HG02798 (cell line): Measurements from ENCODE around the gene AP2A2.
"Not testable (repeated sequence)": the region's sequence is repeated elsewhere in the genome, so short reads cannot be mapped to it uniquely, and the experiment has no call there.

ENCODE experiments used
- ATAC-seq: cut with Tn5 transposase; IDR thresholded peaks from one replicate; pipeline ENCODE4 v1.9.1; 2021; ENCODE audit warnings: mild to moderate bottlenecking; ENCODE audit not compliant: unreplicated experiment, poor library complexity

The AP2A2 gene

DNA sequence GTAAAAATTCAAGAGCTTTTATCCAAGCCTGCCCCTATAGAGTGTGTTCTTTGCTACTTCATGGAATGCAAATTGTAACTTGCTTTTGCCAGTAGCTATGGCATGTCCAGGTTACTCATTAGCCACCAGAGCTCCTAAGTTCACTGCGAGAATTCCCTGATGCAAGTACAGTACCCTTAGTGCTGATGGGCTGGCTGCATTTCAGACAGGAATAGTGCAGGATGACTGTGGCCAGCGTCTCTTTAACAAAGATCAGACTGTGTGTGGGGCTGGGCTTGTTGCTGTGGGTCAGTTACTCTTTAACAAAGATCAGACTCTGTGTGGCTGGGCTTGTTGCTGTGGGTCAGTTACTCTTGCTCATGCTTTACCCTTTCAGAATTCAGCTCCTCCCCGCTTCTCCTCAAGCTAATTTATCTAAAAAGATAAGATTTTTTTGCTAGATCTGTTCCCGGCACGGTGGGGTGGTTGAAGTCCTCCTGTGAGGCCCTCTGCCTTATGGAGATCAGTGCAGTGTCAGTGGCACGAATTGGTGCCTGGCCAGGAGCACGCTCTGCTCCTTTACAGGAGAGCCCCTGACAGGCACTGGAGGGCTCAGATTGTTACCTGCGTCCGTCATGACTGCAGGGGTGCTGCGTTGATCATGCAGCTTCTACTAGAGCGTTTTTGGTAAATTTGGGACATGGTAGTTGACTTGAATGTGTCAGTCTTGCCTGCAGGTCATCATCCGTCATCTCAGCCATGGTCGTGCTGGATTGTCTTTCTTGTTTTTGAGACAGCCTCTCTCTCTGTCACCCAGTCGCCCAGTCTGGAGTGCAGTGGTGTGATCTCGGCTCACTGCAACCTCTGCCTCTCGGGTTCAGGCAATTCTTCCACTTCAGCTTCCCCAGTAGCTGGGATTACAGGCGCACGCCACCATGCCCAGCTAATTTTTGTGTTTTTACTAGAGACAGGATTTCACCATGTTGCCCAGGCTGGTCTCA is 27.0 kb downstream of the AP2A2 start:
- no peak for ATAC-seq

DNA sequence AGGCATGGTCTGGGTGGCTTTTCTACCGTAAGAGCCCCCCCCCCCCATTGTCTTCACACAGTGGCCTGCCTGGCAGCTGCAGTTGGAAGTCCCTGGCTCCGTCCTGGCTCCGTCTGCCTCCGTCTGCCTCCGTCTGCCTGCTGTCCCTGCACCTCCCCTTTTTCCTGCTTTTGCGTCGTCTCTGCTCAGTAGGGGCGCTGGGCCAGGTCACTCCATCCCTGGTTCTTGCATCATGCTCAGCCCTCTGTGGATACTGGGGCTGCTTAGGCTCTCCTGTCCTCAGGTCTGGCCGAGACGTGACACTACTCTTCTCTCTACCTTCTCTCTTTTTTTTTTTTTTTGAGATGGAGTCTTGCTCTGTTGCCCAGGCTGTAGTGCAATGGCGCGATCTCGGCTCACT is 27.8 kb downstream of the AP2A2 start:
- ATAC-seq: no peak

DNA sequence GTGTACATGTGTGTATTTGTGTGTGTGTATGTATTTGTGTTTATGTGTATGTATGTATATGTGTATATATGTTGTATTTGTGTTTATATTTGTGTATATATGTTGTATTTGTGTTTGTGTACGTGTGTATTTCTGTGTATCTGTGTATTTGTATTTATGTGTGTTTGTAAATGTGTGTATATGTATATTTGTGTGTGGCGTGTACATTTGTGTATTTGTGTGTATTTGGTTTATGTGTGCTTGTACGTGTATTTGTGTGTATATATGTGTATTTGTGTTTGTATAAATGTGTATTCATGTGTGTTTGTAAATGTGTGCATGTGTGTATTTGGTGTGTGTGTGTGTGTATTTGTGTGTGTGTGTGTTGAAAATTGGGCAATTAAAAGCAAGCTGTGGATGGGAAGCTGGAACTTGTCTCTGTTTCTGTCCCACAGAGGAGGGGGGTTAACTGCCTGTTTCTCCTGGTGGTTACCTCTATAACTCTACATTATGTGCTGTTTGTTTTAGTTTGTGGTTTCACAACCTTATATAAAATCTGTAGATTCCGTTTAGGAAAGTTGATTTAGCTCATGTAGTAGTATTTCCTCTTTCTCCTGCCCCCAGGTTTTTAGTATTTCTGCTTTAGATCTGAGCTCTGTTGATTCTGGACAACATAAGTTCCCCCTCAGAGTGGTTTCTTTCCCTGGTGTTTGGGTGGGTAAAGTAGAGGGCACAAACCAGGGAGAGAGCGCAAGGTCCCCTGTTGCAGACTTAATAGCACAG is 28.9 kb downstream of the AP2A2 start:
- ATAC-seq: no peak

DNA sequence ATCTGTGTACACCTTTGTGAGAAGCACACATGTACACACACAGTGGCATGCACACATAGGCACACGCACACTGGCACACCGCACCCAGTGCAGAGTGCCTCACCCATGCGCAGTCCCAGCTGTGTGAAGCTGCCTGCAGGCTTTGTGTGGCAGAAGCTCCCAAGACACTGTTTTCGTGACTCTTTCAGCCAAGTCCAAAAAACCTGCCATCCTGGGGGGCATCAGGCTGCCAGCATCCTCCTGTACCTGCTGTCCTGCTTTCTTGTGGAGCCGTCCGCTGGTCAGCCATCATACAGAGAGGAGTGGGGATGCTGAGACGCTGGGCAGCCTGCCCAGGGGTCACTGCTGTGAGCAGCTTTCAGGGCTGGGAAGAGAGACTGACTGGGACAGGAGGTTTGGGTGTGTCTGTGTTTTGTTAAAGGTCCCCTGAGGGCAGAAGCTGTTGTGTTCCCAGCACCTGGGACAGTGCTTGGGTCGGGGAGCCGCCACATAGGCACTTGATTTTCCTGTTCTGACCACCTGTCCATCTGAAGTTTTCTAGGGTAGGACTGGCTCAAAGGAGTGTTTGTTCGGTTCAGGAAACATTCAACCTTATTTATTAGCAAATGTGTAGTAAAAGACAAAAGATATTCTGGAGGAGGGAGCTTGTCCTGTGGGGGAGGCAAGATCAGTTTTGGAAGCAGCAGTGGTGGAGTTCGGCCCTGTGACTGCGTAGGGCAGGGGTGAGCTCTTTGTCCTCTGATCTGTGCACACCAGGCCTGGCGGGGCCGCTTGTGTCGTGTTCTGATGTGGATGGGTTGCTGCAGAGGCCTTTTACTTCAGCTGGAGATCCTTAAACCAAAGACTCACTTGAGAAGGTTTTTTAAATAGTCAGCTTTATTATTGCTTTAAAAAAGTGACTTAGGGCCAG is 29.7 kb downstream of the AP2A2 start:
- no peak for ATAC-seq

DNA sequence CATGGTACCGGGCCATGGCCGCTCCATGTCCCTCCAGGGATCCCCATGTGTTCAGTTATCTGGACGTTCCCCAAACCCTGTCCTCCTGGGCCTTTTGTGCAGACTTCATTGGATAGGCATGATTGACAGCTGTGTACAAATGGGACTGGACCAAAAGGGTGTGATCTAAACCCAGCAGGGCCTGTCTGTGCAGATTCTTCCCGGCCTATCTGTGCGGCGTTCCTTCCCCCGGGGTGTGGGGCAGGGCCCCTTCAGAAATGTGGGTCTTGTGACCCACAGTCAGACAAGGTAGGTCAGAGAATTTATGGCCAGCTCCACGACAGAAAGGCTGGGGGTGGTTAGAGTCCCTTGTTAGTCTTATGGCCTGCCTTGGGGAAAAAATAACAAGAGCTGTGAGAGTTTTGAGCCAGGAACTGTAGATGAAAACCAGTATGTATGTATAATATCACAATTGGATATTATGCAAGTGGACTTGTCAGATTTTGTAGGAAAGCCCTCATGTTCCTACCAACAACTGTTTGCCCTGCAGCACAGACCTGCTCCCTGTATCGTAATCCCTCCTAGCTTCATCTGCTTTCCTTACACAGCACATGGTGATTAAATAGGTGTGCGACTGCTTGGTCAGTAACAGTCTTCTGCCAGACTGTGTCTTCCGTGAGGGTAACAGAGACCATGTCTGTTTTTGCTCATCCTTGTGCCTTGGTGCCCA is 31.7 kb downstream of the AP2A2 start:
- no peak for ATAC-seq

GRCh38 chr11:958101-958500 is 32.4 kb downstream of the AP2A2 start:
- ATAC-seq: no peak

DNA sequence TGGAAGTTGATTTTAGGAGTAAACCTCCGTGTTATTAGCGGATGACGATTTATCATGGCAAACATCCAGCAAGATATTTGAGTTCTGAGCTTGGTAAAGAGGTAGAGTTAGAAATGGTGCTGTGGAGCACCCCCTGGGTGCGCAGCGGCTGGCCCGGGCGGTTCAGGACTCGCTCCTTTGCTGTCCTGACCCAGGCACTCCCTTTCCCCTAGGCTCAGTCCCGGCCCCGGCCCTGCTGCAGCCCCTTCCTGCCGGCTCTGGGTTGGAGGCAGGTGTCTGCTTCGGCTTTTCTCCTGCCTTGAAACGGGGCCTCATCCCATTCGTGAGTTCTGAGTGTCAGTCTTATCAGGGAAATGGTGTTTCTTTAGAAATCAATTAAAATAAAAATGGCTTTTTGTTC is 33.4 kb downstream of the AP2A2 start:
- no peak for ATAC-seq

DNA sequence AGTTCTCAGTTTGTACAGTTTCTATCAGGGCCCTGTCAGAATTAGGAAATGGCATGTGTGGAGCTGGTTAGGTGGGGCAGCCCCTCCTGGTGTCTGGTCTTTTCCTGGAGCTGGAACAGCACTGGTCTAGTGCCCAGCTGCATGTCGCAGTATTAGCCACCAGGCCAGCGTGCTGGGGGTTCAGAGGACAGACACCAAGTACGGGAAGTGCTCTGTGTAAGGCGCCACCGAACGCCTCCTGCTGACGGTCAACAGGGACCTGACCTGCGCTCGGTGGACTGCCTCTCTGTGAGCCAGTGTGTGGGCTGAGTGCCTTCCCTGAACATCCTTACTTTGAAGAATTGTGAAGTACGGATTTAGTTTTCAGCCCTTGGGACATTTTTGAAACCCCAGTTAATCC is 33.9 kb downstream of the AP2A2 start:
- no peak for ATAC-seq

GRCh38 chr11:961310-961920 is 35.7 kb downstream of the AP2A2 start:
- not testable (repeated sequence) for ATAC-seq

GRCh38 chr11:961921-962320 is 36.3 kb downstream of the AP2A2 start:
- ATAC-seq: no peak

- ATAC-seq: no peak
Measured at GRCh38 chr11:962688-963087, 37.0 kb downstream of the AP2A2 start.

DNA sequence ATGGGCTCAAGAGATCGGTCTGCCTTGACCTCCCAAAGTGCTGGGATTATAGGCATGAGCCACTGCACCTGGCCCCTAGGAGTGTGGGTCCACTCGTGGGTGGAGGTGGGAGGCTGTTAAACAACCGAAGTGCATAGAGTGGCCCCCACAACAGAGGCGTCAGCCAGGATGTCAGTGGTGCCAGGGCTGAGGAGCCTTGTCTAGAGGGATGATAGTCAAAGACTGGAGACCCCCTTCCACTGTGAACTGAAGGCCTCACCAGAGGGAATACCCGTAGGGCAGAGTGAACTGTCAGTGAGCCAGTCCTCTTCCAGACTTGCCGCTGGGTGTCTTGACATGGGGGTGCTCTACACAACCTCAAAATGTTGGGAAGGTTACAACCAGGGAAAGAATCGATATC is 38.2 kb downstream of the AP2A2 start:
- ATAC-seq: no peak

GRCh38 chr11:965206-965775 is 39.6 kb downstream of the AP2A2 start:
- ATAC-seq: no peak

DNA sequence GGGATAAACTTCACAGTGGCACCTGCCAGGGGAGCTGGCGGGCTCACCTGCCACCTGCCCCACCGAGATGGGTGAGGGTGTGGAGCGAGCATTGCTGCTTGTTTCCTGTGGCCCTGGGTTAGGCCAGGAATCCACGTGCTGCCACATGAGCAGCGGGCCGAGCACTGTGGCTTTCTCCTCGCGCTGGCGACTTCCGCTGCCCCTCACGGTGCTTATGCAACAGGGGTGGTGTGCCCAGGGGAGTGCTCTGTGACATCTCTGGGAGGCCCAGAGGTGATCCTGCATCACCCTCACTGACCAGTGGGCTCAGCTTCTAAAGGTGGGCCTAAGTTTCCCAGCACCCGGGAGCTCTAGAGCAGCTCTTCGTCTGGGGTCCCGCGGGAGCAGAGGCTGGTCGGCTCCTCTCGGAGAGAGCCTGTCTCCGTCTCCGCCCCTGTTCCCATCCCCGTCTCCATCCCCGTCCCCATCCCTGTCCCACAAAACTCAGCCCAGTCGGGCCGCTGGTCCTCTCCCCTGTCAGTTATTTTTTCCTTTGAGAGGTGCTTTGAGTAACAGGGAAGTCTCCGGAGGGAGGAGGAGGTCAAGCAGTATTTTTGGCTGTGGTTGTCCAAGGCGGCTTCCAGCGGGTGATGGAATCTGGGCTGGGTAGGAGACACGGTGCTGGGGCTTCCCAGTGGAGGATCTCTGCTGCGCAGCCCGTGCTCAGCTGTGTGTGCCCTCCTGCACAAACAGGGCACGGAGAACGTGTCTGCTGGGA is 42.5 kb downstream of the AP2A2 start:
- no peak for ATAC-seq

DNA sequence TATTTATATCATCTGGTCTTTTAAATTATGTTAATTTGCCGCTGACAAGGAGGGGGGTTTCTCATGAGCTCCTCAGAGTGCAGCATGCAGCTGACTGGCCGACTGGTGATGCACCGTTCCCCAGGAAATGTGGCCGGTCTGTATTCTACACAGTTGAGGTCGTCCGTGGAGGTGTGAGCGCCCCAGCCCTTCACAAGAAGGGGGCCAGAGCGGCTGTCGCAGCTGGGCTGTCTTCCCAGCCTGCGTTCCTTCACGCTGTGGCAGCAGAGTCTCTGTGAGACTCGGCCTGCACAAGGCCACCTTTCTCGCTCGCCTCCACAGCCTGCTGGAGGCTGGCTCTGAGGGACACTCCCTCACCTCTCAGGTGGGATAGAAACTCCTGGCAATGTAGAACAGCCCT is 43.2 kb downstream of the AP2A2 start:
- no peak for ATAC-seq

GRCh38 chr11:969651-970205 is 44.1 kb downstream of the AP2A2 start:
- ATAC-seq: no peak

- ATAC-seq: no peak
Measured at GRCh38 chr11:970319-970871, 44.7 kb downstream of the AP2A2 start.
